Measurements from ENCODE around the gene TXNDC17. TPM values are rescaled to one million over a fixed set of nuclear protein-coding genes. Genes with fewer than 3 reads are reported as not detected.
A peak's percentile ranks its signal among the peaks of the same experiment; 100 is the strongest.

Gene TXNDC17
- total and polyA plus RNA-seq, 2 of the 8 experiments (the other 6 are each of a cell fraction or from before 2014, with no cell fraction given): 182 to 410 TPM

DNA sequence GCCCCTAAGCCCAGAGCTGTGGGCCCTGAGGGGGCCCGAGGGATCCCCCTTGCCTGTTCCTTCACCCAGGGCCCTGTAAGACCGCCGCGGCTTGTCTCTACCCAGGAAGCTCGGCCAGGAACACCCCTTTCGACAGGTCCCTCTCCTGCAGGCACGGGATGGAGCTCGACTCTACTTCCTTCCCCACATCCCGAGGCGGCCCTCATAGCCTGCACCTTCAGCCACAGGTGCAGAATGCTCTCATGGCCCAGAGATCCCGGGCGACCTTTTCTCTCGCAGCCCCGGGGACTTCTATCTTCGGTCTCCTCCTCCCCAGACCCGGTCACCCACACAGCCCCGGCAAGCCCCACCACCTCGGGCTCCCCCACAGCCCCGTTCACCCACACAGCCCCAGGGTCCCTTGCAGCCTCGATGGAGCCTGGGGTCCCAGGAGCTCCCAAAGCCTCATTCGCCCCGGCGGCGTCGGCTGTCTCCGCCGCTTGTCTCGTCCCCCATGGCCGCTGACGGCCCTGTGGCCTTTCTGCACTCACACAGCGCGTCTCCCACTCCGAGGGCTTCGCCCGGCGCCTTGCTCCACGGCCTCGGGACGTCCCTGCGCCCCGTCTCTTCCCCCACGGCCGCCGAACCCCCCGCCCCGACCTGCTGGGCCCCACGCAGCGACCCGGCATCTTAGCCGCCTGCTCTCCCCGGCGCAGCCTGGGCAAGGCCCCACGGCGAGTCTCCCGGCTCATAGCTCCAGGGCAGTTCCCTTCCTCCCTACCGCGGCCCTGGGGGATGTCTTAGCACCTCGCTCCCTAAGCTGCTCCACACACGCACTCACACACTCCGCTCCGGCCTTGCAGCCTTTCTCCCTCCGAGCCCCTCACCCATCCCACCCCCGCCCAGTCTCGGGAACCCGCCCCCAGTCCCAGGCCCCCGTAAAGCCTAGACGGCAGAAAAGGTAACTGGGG is 999 bp upstream of the TXNDC17 start (continued):
- TF ChIP-seq, protein P1, sequence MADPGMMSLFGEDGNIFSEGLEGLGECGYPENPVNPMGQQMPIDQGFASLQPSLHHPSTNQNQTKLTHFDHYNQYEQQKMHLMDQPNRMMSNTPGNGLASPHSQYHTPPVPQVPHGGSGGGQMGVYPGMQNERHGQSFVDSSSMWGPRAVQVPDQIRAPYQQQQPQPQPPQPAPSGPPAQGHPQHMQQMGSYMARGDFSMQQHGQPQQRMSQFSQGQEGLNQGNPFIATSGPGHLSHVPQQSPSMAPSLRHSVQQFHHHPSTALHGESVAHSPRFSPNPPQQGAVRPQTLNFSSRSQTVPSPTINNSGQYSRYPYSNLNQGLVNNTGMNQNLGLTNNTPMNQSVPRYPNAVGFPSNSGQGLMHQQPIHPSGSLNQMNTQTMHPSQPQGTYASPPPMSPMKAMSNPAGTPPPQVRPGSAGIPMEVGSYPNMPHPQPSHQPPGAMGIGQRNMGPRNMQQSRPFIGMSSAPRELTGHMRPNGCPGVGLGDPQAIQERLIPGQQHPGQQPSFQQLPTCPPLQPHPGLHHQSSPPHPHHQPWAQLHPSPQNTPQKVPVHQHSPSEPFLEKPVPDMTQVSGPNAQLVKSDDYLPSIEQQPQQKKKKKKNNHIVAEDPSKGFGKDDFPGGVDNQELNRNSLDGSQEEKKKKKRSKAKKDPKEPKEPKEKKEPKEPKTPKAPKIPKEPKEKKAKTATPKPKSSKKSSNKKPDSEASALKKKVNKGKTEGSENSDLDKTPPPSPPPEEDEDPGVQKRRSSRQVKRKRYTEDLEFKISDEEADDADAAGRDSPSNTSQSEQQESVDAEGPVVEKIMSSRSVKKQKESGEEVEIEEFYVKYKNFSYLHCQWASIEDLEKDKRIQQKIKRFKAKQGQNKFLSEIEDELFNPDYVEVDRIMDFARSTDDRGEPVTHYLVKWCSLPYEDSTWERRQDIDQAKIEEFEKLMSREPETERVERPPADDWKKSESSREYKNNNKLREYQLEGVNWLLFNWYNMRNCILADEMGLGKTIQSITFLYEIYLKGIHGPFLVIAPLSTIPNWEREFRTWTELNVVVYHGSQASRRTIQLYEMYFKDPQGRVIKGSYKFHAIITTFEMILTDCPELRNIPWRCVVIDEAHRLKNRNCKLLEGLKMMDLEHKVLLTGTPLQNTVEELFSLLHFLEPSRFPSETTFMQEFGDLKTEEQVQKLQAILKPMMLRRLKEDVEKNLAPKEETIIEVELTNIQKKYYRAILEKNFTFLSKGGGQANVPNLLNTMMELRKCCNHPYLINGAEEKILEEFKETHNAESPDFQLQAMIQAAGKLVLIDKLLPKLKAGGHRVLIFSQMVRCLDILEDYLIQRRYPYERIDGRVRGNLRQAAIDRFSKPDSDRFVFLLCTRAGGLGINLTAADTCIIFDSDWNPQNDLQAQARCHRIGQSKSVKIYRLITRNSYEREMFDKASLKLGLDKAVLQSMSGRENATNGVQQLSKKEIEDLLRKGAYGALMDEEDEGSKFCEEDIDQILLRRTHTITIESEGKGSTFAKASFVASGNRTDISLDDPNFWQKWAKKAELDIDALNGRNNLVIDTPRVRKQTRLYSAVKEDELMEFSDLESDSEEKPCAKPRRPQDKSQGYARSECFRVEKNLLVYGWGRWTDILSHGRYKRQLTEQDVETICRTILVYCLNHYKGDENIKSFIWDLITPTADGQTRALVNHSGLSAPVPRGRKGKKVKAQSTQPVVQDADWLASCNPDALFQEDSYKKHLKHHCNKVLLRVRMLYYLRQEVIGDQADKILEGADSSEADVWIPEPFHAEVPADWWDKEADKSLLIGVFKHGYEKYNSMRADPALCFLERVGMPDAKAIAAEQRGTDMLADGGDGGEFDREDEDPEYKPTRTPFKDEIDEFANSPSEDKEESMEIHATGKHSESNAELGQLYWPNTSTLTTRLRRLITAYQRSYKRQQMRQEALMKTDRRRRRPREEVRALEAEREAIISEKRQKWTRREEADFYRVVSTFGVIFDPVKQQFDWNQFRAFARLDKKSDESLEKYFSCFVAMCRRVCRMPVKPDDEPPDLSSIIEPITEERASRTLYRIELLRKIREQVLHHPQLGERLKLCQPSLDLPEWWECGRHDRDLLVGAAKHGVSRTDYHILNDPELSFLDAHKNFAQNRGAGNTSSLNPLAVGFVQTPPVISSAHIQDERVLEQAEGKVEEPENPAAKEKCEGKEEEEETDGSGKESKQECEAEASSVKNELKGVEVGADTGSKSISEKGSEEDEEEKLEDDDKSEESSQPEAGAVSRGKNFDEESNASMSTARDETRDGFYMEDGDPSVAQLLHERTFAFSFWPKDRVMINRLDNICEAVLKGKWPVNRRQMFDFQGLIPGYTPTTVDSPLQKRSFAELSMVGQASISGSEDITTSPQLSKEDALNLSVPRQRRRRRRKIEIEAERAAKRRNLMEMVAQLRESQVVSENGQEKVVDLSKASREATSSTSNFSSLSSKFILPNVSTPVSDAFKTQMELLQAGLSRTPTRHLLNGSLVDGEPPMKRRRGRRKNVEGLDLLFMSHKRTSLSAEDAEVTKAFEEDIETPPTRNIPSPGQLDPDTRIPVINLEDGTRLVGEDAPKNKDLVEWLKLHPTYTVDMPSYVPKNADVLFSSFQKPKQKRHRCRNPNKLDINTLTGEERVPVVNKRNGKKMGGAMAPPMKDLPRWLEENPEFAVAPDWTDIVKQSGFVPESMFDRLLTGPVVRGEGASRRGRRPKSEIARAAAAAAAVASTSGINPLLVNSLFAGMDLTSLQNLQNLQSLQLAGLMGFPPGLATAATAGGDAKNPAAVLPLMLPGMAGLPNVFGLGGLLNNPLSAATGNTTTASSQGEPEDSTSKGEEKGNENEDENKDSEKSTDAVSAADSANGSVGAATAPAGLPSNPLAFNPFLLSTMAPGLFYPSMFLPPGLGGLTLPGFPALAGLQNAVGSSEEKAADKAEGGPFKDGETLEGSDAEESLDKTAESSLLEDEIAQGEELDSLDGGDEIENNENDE (IDR thresholded peaks at IDR 0.05; ENCODE audit: insufficient replicate concordance, low read length): no peak
- 0 out of 2 replicates have a peak, but pooled peaks have one; percentile 4 for TF ChIP-seq PHF8 (conservative IDR thresholded peaks at IDR 0.05; ENCODE audit: low read depth, low read length)
